Mammary epithelial cell (primary cell): ENCODE measurements around the gene FIGN.

Experiments
- EZH2 ChIP-seq: IDR thresholded peaks from 2 replicates; pipeline ENCODE4 v1.6.1; 2012; ENCODE audit warnings: low read length, inconsistent platforms, borderline replicate concordance
- TF ChIP-seq, protein P1 (sequence below), 2 donors: IDR thresholded peaks in 1 of 2; conservative IDR thresholded peaks in 1 of 2; 2 replicates each; pipeline ENCODE4 v1.5.1; 2011 to 2012; ENCODE audit warnings: inconsistent platforms in 2 of 2, low read length in 2 of 2, mild to moderate bottlenecking in 2 of 2, control low read depth in 1 of 2, low read depth in 1 of 2; ENCODE audit not compliant: insufficient read depth in 1 of 2; ENCODE audit errors: extremely low read depth in 1 of 2

DNA sequence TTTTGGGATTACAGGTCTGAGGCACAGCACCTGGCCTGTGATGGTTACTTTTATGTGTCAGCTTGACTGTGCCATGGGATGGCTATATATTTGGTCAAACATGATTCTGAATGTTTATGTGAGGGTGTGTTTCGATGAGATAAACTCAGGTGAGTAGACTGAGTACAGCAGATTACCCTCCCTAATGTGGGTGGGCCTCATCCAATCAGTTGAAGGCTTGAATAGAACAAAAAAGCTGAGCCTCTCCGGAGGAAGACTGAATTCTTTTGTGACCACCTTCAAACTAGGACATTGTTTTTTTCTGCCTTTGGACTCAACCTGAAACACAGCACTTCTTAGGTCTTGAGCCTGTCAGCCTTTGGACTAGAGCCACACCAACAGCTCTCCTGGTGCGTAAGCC lies 49.4 kb upstream of the FIGN start:
- TF ChIP-seq, protein P1, sequence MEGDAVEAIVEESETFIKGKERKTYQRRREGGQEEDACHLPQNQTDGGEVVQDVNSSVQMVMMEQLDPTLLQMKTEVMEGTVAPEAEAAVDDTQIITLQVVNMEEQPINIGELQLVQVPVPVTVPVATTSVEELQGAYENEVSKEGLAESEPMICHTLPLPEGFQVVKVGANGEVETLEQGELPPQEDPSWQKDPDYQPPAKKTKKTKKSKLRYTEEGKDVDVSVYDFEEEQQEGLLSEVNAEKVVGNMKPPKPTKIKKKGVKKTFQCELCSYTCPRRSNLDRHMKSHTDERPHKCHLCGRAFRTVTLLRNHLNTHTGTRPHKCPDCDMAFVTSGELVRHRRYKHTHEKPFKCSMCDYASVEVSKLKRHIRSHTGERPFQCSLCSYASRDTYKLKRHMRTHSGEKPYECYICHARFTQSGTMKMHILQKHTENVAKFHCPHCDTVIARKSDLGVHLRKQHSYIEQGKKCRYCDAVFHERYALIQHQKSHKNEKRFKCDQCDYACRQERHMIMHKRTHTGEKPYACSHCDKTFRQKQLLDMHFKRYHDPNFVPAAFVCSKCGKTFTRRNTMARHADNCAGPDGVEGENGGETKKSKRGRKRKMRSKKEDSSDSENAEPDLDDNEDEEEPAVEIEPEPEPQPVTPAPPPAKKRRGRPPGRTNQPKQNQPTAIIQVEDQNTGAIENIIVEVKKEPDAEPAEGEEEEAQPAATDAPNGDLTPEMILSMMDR (conservative IDR thresholded peaks at IDR 0.05 in 1 of 2, IDR thresholded peaks at IDR 0.05 in 1 of 2; ENCODE audit: extremely low read depth in 1 of 2, insufficient read depth in 1 of 2, low read depth in 1 of 2, low read length in 2 of 2), result no peak
- TF ChIP-seq EZH2, result no peak
